GM10266 (cell line): ENCODE results near the gene PDLIM7.

ENCODE experiments used
- DNase-seq: peaks from one replicate; pipeline ENCODE4 v3.0.0; 2012; ENCODE audit errors: extremely low spot score
- TF ChIP-seq, protein P1 (sequence below): IDR thresholded peaks from 2 replicates; pipeline ENCODE4 v1.5.1; 2012; ENCODE audit warnings: mild to moderate bottlenecking, low read depth; ENCODE audit not compliant: control insufficient read depth, insufficient read depth; ENCODE audit errors: missing control alignments

The PDLIM7 gene

DNA sequence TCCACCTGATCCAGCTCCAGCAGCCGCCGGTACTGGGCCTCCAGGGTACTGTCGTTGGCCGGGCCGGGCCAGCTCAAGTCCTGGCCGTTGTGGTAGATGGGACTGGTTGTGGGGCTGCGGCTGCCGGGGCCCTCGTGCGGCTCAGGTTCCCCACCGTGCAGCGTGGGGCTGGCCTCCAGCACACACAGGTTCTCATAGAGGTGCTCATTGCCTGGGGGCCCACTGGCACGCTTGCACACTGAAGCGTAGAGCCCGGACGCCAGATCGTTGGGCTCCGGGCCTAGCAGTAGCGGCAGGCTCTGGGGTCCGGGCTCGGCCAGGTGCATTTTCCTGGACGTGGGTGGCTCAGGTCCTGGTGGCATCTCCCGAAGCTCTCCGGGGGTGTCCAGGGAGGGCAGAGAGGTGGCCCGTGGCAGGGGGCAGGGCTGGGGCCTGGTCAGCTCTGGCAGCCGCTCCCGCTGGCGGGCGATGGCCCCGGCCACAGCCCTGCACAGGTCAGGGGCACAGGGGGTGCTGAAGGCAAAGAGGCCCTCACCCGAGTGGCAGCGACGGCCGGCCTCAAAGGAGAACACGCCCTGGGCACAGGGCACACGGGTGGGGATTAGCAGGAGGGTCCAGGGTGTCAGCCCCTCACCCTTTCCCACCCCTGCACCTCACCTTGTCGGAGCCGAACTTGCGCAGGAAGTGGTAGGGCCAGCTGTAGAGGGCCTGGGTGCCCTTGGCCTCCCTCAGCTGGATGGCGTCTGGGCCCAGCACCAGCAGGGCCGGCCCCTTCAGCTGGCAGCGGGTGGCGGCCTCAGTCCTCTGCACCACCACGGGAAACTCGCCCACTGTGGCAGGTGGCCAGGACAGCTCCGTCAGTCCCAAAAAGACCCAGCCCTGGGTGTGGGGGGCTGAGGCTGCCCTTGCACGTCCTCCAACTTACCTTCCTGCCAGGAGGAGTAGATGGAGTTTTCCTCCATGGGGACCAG lies 7.0 kb upstream of the PDLIM7 start:
- no peak for DNase-seq
- TF ChIP-seq, protein P1, sequence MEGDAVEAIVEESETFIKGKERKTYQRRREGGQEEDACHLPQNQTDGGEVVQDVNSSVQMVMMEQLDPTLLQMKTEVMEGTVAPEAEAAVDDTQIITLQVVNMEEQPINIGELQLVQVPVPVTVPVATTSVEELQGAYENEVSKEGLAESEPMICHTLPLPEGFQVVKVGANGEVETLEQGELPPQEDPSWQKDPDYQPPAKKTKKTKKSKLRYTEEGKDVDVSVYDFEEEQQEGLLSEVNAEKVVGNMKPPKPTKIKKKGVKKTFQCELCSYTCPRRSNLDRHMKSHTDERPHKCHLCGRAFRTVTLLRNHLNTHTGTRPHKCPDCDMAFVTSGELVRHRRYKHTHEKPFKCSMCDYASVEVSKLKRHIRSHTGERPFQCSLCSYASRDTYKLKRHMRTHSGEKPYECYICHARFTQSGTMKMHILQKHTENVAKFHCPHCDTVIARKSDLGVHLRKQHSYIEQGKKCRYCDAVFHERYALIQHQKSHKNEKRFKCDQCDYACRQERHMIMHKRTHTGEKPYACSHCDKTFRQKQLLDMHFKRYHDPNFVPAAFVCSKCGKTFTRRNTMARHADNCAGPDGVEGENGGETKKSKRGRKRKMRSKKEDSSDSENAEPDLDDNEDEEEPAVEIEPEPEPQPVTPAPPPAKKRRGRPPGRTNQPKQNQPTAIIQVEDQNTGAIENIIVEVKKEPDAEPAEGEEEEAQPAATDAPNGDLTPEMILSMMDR: no peak

DNA sequence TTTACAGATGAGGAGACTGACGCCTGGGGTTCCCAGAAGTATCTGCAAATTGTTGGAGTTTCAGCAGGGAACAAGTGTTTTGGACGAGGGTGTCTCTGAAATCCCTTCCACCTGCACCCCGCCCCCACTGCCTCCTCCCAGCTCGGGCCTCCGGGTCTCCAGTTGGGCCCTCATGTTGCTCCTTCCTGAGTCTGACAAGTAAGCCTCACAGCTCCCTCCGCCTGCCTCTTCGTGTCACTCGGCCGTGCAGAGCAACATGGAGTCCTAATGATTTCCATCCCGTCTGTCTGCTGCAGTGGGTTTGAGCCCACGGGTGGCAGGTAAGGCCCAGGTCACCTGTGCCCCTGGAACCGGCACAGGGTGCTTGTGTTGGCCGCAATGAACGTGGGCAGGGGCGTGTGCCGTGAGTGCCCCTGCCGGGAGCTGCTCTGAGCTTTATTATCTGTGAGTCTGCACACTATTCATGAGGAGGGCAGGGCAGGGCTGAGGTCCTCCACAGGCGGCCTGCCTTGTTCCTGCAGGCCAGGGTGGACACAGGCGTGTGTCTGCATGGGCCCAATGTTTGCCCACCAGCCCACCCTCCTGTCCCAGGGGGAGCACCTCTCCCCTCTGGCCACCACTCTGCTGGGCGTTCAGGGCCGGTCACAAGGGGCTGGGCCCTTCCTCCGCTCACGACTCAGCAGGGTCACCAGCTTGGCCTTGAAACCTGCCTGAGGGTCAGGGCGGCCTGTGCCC lies 6.1 kb upstream of the PDLIM7 start:
- DNase-seq: no peak
- TF ChIP-seq, protein P1: no peak

DNA sequence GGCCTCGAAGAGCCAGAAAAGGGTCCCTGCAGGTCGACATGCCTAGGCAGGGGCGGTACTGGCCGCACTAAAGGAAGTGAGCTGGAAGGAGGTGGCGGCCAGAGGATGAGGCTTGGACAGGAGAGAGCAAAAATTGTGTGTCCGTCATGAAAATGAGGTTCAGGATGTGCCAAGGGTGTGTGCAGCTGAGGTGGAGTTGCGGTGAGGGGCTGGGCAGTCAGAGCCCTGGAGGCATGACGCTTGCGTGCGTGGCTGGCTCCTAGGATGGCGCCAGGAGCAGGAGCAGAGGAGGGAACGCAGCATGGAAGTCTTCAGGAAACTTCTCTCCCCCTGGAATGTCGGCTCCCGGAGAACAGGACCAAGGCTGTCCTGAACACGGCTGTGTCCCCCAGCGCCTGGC lies 5.5 kb upstream of the PDLIM7 start:
- DNase-seq: no peak
- TF ChIP-seq, protein P1: no peak

DNA sequence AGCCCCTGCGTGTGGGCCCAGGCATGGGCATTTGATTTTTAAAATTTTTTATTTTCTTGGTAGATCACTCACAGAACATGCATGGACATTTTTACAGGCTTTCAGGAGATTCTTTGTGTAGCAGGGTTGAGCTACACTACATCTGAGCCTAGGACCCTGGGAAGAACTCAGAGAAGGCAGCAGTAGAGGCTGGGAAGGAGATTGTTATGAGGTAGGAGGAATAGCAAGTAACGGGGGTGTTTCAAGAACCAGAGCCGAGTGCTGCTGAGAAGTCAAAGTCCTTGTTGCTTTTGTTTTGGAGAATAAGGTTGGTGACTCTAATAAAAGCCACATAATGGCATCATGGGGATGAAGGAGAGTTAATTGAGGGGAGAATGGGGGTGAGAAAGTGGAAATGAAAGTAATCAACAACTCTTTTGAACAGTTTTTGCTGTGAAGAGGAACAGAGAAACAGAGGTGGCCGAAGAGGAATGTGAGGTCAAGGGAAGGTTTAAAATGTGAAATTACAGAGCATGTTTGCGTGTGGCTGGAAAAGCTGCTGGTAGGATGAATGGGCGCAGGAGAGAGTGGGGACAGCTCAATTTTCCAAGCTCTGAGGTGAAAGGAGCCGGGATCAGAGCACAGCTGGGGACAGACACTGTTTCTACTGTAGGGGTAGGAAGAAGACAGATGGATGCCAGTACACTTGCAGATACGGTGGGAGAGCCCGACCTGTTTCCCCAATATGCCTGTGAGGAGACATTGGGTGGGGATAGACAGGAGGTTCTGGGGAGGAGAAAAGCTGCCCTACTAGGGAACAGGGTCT lies 4.7 kb upstream of the PDLIM7 start:
- TF ChIP-seq, protein P1: no peak

DNA sequence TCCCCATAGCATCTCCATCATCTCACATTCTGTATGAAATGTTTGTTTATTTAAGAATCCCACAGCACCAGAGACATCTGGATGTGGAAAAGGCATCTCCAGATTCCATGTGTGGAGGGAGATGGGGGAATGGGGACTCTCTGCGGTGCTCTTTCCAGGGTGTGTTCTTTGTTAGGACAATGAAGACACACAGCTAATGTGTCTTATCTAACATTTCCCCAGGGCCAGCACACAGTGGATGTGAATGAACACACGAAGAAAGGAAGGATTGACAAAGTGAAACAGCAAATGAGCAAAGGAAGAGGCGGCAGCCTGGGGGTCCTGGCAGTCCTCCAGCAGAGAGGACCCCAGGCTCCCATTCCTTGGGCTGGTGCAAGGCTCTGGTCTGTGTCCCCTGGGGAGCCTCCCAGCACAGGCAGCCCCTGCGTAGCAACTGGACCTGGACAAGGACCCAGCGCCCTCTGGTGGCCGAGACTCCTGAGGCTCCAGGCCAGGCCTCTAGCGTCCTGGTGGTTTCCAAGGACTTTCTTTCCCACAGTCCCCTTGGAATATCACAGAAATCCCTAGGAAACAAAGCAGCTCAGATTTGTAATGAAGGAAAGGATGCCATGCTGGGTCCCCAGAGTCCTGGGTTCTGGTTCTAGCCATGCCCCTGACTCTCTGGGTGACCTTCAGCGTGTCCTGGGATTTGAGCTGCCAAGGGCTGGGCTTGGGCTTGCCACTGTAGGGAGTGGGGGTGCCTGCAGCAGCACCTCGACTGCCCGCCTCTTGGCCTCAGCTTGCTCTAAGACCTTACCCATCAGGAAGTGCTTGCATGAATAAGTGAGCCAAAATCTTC lies 3.5 kb upstream of the PDLIM7 start:
- TF ChIP-seq, protein P1: peak; percentile 93
- peak; percentile 81 for DNase-seq

More for the DNA sequence above, 4.7 kb upstream of the PDLIM7 start:
- no peak for DNase-seq

DNA sequence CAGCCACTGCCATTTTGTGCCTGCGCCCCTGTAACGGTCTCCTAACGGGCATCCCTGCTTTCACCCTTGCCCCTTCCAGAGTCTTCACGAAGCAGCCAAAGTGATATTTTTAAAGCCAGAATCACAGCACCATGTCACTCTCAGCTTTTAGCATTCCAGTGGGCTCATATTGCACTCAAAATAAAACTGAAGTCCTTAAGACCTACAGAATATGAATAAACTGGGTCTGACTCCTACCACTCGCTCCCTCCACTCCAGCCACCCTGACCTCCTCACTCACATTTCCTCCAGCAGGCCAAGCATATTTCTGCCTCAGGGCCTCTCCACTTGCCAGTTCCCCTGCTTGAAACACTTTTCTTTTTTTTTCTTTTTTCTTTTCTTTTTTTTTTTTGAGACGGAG lies 2.4 kb upstream of the PDLIM7 start:
- no peak for DNase-seq
- TF ChIP-seq, protein P1: no peak
